ENCODE results near the gene BFSP2.
"Not testable (repeated sequence)": the region's sequence is repeated elsewhere in the genome, so short reads cannot be mapped to it uniquely, and the experiment has no call there.

BFSP2 gene

GRCh38 chr3:133479895-133480669 lies 80.2 kb downstream of the BFSP2 start:
- DNase-seq (ENCODE audit: low spot score), result peak; percentile 78

- not testable (repeated sequence) for DNase-seq (ENCODE audit: low spot score)
Observed at GRCh38 chr3:133482474-133482873, 82.6 kb downstream of the BFSP2 start.

GRCh38 chr3:133486658-133487057 lies 86.8 kb downstream of the BFSP2 start:
- DNase-seq (ENCODE audit: low spot score), result no peak

- DNase-seq (ENCODE audit: low spot score), result no peak
Observed at GRCh38 chr3:133487204-133487603, 87.3 kb downstream of the BFSP2 start.

- no peak for DNase-seq (ENCODE audit: low spot score)
Observed at GRCh38 chr3:133487920-133488540, 88.2 kb downstream of the BFSP2 start.

GRCh38 chr3:133488785-133489367 lies 89.0 kb downstream of the BFSP2 start:
- DNase-seq (ENCODE audit: low spot score), result no peak

- DNase-seq (ENCODE audit: low spot score), result no peak
Observed at GRCh38 chr3:133489466-133490085, 89.7 kb downstream of the BFSP2 start.

- DNase-seq (ENCODE audit: low spot score), result no peak
Observed at GRCh38 chr3:133490468-133491351, 90.9 kb downstream of the BFSP2 start.

GRCh38 chr3:133491481-133492059 lies 91.7 kb downstream of the BFSP2 start:
- DNase-seq (ENCODE audit: low spot score), result no peak

GRCh38 chr3:133492159-133492741 lies 92.4 kb downstream of the BFSP2 start:
- no peak for DNase-seq (ENCODE audit: low spot score)

- no peak for DNase-seq (ENCODE audit: low spot score)
Observed at GRCh38 chr3:133494469-133494868, 94.6 kb downstream of the BFSP2 start.

GRCh38 chr3:133502542-133502941 lies 102.7 kb downstream of the BFSP2 start:
- DNase-seq (ENCODE audit: low spot score), result not testable (repeated sequence)

GRCh38 chr3:133503409-133503808 lies 103.6 kb downstream of the BFSP2 start:
- no peak for DNase-seq (ENCODE audit: low spot score)

- DNase-seq (ENCODE audit: low spot score), result no peak
Observed at GRCh38 chr3:133504736-133505135, 104.9 kb downstream of the BFSP2 start.

GRCh38 chr3:133505813-133506212 lies 106.0 kb downstream of the BFSP2 start:
- DNase-seq (ENCODE audit: low spot score), result no peak

GRCh38 chr3:133506215-133506901 lies 106.5 kb downstream of the BFSP2 start:
- no peak for DNase-seq (ENCODE audit: low spot score)

- DNase-seq (ENCODE audit: low spot score), result no peak
Observed at GRCh38 chr3:133509488-133509887, 109.6 kb downstream of the BFSP2 start.

- DNase-seq (ENCODE audit: low spot score), result no peak
Observed at GRCh38 chr3:133512416-133513089, 112.7 kb downstream of the BFSP2 start.

GRCh38 chr3:133514418-133514817 lies 114.6 kb downstream of the BFSP2 start:
- no peak for DNase-seq (ENCODE audit: low spot score)

GRCh38 chr3:133515127-133515526 lies 115.3 kb downstream of the BFSP2 start:
- no peak for DNase-seq (ENCODE audit: low spot score)

Data from LoVo (cell line).